Adrenal gland (tissue), 12 donors: Measurements from ENCODE around the gene HSPA12B. TPM values are rescaled to one million over a fixed set of nuclear protein-coding genes. Genes with fewer than 3 reads are reported as not detected.

Source experiments
- DNase-seq, 7 donors: peaks; one replicate each; pipeline ENCODE4 v3.0.0-alpha.2; 2019 to 2020
- H3K27ac ChIP-seq, 5 donors: fragments of 200-600 bp; sonication (generic) in 4 of 5; 1 replicate in 3 of 5; 2 replicates in 2 of 5; pipeline versions ENCODE4 v1.5.1 to v1.8.0; 2016 to 2020; ENCODE audit warnings: mild to moderate bottlenecking in 1 of 5
- H3K27me3 ChIP-seq: fragments of 200-600 bp; 2 replicates; pipeline ENCODE4 v1.8.0; 2021
- H3K36me3 ChIP-seq, 2 donors: fragments of 200-600 bp; replicated peaks in 1 of 2; 1 replicate in 1 of 2; 2 replicates in 1 of 2; pipeline versions ENCODE4 v1.5.1 to v1.8.0; 2018 to 2022
- H3K4me1 ChIP-seq, 2 donors: fragments of 200-600 bp; replicated peaks in 1 of 2; 1 replicate in 1 of 2; 2 replicates in 1 of 2; pipeline versions ENCODE4 v1.5.1 to v1.8.0; 2018 to 2021
- H3K4me3 ChIP-seq, 4 donors: fragments of 200-600 bp; sonication (generic) in 3 of 4; one replicate each; pipeline ENCODE4 v1.5.1; 2016 to 2018
- H3K9me3 ChIP-seq, 3 donors: fragments of 200-600 bp; sonication (generic) in 1 of 3; replicated peaks in 1 of 3; 1 replicate in 2 of 3; 2 replicates in 1 of 3; pipeline versions ENCODE4 v1.5.1 to v1.8.0; 2016 to 2021
- POLR2A ChIP-seq, 2 donors: fragments of 450-650 bp; IDR thresholded peaks; one replicate each; pipeline ENCODE4 v1.6.1; 2017; ENCODE audit warnings: antibody characterized with exemption in 2 of 2, mild to moderate bottlenecking in 2 of 2, moderate library complexity in 1 of 2
- WGBS, 4 donors: extraction: QIAGEN DNeasy Blood & Tissue Kit in 2 of 4; methylation state at CpG; one replicate each; pipeline versions ENCODE4 v1.1.5 to v1.1.7; 2013 to 2017; 5-methylcytosine and 5-hydroxymethylcytosine counted together
- intact Hi-C, 2 donors: fragments of 100-400 bp; cut with DNase I; formaldehyde crosslinking; loops; one replicate each; pipeline versions ENCODE4 v1.14.1 to v1.15.0; 2022 to 2023
- polyA plus RNA-seq, 3 donors: library from polyadenylated mRNA; stranded (reverse); fragments of 200-250 nt in 2 of 3; fragments of 350-450 nt in 1 of 3; fragmentation: Illumina TruSeq in 1 of 3; extraction: RNeasy Lipid Tissue Mini Kit (QIAGEN cat#74804) in 1 of 3; gene quantifications; one replicate each; pipeline ENCODE4 v1.2.3, GENCODE V29; 2013 to 2014
- total RNA-seq, 9 donors: library from RNA; depleted of rRNA in 4 of 9; stranded (reverse); fragments of >200 nt in 4 of 9; fragments of 120-200 nt in 1 of 9; fragmentation: NEBNext Ultra II Directional in 1 of 9; extraction: Animal tissue kit (Norgen Biotek cat#: 25700) in 1 of 9; gene quantifications; one replicate each; pipeline versions ENCODE4 v1.1.0 to v1.2.4, GENCODE V29; 2013 to 2023
- TF ChIP-seq, protein P1 (sequence below), 6 experiments: fragments of 450-650 bp in 4 of 6; fragments of 200-600 bp in 2 of 6; sonication (generic) in 1 of 6; IDR thresholded peaks; 1 replicate in 5 of 6; 2 replicates in 1 of 6; pipeline versions ENCODE4 v1.5.1 to v1.8.0; 2016 to 2021; ENCODE audit warnings: antibody characterized with exemption in 6 of 6, mild to moderate bottlenecking in 2 of 6, moderate library complexity in 1 of 6
- donor health status: healthy with polysubstance abuse.
- donor health status: Bipolar disorder and iron deficiency.
- donor health status: DM: yes; HTN: yes; CAD: no.
- donor health status: DM: no; HTN: no; CAD: no.
- donor health status: DM: no; HTN: no; CAD: no.
- donor health status: DM: yes; HTN: yes; CAD: no.

HSPA12B gene
- total and polyA plus RNA-seq, 12 donors: 1.5 to 10.9 (median 5.5) TPM

DNA sequence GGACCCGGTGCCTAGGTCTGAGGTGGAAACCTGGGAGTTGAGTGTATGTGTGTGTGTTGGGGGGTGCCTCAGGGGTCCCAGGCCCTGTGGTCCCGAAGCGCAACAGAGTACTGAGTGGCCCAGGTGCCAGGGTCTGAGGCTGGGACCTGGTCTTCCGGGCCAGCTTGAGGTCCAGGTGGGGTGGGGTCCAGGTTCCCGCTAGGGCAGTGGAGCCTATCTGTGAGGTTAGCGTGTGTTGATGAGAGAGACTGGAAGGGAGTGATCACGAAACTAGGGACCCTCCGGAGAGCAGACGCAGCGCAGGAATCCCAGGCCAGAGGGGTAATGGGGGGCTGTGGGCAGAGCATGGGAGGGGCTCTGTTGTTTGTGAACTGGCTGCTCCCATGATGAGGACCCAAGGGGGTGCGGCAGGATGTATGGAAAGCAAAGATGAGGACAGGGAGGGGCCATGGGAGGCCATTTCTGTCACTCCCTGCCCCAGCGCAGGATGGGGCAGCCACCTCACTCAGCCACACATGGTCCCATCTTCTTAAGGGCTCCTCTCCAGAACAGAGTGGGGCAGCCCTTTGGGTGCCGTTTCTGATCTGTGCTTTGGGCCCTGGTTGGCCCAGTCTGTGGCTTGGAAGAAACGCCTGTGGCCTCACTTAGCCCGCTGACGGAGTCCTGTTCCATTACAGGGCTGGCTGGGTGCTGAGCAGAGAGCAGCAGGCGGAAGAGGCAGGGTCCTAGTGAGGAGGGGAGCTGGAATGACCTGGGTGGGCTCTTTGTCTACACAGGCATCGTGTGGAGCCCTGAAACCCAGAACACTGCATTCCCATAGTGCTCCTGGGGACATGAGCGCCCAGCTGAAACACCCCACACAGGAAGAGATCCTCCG lies 872 bp downstream of the HSPA12B start:
- Histone ChIP-seq H3K27me3 (peaks cover 6% of the 10 kb centered on the region), H3K4me3 (peak overlapping the region in 1 of 4 donors; percentile 38), H3K9me3 (no peaks in the 10 kb centered on the region), H3K4me1 (no peaks in the 10 kb centered on the region), H3K36me3 (no peaks in the 10 kb centered on the region), H3K27ac (peak overlapping the region in 1 of 5 donors; percentile 48)
- 79 to 83% (median 81%) methylated on average over 13 to 20 of the region's 20 CpGs for WGBS, 4 donors
- DNase-seq: no peak
- TF ChIP-seq POLR2A (IDR thresholded peaks at IDR 0.05): no peak
- TF ChIP-seq, protein P1, sequence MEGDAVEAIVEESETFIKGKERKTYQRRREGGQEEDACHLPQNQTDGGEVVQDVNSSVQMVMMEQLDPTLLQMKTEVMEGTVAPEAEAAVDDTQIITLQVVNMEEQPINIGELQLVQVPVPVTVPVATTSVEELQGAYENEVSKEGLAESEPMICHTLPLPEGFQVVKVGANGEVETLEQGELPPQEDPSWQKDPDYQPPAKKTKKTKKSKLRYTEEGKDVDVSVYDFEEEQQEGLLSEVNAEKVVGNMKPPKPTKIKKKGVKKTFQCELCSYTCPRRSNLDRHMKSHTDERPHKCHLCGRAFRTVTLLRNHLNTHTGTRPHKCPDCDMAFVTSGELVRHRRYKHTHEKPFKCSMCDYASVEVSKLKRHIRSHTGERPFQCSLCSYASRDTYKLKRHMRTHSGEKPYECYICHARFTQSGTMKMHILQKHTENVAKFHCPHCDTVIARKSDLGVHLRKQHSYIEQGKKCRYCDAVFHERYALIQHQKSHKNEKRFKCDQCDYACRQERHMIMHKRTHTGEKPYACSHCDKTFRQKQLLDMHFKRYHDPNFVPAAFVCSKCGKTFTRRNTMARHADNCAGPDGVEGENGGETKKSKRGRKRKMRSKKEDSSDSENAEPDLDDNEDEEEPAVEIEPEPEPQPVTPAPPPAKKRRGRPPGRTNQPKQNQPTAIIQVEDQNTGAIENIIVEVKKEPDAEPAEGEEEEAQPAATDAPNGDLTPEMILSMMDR (IDR thresholded peaks at IDR 0.05): no peak
- intact Hi-C loops: no loop called here

DNA sequence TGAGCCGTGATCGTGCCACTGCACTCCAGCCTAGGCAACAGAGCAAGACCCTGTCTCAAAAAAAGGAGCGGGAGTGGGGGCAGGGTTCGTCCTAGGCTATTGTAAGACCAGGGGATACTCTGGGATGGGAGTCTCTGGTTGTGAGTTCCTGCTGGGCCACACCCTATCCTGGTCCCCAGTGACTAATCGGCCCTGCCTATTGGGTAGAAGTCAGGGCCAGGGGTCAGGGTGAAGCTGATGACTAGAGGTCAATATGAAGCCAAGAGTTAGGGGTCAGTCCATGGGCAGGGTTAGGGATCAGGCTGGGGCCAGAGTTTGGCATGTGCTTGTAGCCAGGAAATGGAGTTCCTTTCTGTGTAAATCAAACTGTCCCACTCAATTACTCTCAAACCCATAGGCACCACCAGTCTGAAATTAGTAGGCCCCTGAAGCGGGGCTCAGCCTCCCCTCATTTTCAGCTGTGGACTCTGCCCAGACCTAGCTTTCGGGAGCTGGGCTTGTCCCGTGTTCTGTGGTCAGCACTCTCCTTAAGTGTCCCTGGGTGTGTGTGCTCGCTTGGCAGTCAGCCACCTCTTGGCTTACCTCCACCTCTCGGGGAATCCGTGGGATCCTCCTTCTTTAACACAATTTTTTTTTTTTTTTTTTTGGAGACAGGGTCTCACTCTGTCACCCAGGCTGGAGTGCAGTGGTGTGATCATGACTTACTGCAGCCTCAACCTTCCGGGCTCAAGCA lies 1.8 kb downstream of the HSPA12B start:
- Histone ChIP-seq H3K27me3 (peaks cover 6% of the 10 kb centered on the region), H3K9me3 (no peaks in the 10 kb centered on the region), H3K4me3 (no peak overlapping the region), H3K36me3 (no peaks in the 10 kb centered on the region), H3K27ac (peak overlapping the region in 1 of 5 donors; percentile 48), H3K4me1 (no peaks in the 10 kb centered on the region)
- TF ChIP-seq, protein P1 (IDR thresholded peaks at IDR 0.05): no peak
- no peak for TF ChIP-seq POLR2A (IDR thresholded peaks at IDR 0.05)
- 57 to 63% (median 59%) methylated on average over 11 to 12 of the region's 12 CpGs for WGBS, 4 donors
- peak in 4 of 7 donors; percentile 42 to 68 (median 52) for DNase-seq
- intact Hi-C loops: no loop called here

DNA sequence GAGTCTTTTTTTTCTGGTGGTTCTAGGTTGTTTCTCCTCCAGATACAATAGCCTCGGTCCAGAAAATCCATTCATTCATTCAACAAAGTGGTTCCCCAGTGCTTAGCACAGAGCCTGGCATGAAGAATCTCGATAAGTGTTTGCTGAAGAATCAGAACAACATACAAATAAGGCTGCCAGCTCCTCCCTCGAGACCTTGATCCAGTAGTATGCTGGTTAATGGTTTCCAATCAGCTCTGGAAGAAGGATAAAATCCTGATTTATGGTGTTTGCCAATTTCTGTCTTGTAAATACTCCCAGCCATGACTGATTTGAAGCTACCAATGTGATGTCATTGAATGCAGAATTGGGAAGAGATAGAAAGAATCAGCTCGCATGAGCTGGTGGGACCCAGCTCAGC lies 3.3 kb downstream of the HSPA12B start:
- WGBS, 4 donors: 72 to 86% (median 84%) methylated on average over 4 of the region's 4 CpGs
- no peak for DNase-seq

More for the DNA sequence above, 3.3 kb downstream of the HSPA12B start:
- TF ChIP-seq POLR2A (IDR thresholded peaks at IDR 0.05): no peak
- TF ChIP-seq, protein P1 (IDR thresholded peaks at IDR 0.05): no peak
- Histone ChIP-seq H3K27ac (no peak overlapping the region), H3K36me3 (no peaks in the 10 kb centered on the region), H3K4me3 (no peak overlapping the region), H3K9me3 (no peaks in the 10 kb centered on the region), H3K27me3 (peaks cover 6% of the 10 kb centered on the region), H3K4me1 (no peaks in the 10 kb centered on the region)
- intact Hi-C loops: no loop called here
